SHP77 (cell line): ENCODE data around the gene WNT3A.

Source experiments
- DNase-seq, 2 experiments: peaks; one replicate each; lab custom pipeline; 2025; lab: John Stamatoyannopoulos, UW

The WNT3A gene

DNA sequence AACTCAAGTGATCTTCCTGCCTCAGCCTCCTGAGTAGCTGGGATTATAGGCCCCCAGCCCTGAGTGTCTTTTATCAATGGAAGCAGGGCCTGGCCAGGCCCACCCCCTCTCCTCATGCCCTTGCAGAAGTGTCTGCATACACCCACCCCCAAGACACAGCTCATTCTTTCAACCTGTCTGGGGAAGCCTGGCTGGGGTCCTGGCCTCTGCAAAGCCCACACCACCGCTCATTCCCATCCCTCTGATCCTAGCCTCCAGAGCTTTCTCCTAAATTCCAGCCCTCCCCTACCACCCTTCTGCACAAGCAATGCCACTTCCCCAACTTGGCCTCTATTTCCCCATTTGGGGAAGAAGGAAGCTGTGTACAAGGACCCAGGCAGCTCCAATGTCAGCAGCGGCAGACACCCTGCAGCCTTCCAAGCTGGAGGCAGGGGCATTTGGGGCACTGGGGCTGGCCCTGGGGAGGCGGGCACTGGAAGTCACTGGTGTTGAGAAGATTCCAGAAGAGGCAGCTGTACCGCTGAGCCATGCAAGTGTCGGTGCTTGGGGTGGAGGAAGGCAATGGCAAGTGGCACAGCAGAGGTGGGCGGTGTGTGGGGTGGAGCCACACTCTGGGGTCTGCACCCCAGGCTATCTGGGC lies 42.0 kb downstream of the WNT3A start:
- no peak for DNase-seq

DNA sequence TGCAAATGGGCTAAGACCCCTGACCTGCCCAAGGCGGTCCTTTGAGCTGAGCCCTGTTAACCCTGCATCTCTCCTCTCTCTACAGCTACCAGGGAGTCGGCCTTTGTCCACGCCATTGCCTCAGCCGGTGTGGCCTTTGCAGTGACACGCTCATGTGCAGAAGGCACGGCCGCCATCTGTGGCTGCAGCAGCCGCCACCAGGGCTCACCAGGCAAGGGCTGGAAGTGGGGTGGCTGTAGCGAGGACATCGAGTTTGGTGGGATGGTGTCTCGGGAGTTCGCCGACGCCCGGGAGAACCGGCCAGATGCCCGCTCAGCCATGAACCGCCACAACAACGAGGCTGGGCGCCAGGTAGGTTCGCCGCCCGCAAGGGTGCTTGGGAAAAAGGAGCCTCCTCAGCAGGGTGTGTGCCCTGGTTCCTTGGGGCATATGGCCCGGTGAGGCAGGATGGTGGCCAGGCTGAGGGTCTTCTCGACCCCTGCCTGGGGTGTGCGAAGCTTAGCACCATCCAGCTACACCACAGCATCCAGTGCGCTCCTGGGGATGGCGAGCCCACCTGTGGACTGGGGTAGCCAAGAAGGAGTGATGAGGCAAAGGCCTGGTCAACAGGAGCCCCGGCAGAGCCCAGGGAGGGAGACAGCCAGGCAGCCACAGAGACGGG lies 43.9 kb downstream of the WNT3A start:
- DNase-seq, result no peak

DNA sequence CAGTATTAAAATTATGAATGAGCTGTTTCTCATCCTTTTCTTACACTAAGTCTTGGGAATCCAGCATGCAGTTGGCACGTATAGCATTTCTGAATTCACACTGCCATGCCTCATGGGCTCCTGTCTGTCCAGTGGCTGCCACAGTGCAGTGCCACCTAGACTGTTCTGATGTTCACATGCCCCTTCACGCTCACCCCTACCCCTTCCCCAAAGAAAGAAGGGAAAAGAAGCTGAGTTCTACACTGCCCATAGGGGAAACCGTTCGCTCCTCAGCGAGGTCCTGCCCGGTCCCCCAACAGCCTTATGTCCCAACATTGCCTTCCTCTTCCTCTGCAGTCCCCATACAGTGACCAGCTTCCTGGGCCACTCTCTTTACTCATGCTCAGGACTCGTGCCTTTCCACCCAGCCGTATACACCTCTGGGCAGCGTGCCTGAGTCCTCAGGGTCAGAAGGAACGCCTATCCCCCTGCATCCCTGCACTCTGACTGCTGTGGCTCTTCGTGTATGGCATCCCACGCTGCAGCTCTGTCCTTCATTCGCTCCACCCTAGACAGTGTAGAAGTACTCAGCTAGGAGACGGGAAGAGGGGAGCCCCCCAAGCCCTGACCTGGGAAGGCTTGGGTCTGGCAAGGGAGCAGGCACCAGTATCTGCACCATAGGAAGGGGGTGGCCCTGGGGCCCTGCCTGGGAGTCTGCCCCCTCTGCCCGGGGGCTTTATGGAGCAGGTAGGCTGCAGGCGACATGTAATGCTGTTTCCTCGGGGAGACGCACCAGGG lies 51.6 kb downstream of the WNT3A start:
- DNase-seq, result no peak

DNA sequence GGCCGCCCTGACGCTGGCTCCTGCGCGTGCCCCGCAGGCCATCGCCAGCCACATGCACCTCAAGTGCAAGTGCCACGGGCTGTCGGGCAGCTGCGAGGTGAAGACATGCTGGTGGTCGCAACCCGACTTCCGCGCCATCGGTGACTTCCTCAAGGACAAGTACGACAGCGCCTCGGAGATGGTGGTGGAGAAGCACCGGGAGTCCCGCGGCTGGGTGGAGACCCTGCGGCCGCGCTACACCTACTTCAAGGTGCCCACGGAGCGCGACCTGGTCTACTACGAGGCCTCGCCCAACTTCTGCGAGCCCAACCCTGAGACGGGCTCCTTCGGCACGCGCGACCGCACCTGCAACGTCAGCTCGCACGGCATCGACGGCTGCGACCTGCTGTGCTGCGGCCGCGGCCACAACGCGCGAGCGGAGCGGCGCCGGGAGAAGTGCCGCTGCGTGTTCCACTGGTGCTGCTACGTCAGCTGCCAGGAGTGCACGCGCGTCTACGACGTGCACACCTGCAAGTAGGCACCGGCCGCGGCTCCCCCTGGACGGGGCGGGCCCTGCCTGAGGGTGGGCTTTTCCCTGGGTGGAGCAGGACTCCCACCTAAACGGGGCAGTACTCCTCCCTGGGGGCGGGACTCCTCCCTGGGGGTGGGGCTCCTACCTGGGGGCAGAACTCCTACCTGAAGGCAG lies 52.3 kb downstream of the WNT3A start:
- no peak for DNase-seq

DNA sequence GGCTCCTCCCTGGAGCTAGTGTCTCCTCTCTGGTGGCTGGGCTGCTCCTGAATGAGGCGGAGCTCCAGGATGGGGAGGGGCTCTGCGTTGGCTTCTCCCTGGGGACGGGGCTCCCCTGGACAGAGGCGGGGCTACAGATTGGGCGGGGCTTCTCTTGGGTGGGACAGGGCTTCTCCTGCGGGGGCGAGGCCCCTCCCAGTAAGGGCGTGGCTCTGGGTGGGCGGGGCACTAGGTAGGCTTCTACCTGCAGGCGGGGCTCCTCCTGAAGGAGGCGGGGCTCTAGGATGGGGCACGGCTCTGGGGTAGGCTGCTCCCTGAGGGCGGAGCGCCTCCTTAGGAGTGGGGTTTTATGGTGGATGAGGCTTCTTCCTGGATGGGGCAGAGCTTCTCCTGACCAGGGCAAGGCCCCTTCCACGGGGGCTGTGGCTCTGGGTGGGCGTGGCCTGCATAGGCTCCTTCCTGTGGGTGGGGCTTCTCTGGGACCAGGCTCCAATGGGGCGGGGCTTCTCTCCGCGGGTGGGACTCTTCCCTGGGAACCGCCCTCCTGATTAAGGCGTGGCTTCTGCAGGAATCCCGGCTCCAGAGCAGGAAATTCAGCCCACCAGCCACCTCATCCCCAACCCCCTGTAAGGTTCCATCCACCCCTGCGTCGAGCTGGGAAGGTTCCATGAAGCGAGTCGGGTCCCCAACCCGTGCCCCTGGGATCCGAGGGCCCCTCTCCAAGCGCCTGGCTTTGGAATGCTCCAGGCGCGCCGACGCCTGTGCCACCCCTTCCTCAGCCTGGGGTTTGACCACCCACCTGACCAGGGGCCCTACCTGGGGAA lies 53.0 kb downstream of the WNT3A start:
- DNase-seq, result no peak

DNA sequence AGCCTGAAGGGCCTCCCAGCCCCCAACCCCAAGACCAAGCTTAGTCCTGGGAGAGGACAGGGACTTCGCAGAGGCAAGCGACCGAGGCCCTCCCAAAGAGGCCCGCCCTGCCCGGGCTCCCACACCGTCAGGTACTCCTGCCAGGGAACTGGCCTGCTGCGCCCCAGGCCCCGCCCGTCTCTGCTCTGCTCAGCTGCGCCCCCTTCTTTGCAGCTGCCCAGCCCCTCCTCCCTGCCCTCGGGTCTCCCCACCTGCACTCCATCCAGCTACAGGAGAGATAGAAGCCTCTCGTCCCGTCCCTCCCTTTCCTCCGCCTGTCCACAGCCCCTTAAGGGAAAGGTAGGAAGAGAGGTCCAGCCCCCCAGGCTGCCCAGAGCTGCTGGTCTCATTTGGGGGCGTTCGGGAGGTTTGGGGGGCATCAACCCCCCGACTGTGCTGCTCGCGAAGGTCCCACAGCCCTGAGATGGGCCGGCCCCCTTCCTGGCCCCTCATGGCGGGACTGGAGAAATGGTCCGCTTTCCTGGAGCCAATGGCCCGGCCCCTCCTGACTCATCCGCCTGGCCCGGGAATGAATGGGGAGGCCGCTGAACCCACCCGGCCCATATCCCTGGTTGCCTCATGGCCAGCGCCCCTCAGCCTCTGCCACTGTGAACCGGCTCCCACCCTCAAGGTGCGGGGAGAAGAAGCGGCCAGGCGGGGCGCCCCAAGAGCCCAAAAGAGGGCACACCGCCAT lies 53.8 kb downstream of the WNT3A start:
- DNase-seq, result no peak

DNA sequence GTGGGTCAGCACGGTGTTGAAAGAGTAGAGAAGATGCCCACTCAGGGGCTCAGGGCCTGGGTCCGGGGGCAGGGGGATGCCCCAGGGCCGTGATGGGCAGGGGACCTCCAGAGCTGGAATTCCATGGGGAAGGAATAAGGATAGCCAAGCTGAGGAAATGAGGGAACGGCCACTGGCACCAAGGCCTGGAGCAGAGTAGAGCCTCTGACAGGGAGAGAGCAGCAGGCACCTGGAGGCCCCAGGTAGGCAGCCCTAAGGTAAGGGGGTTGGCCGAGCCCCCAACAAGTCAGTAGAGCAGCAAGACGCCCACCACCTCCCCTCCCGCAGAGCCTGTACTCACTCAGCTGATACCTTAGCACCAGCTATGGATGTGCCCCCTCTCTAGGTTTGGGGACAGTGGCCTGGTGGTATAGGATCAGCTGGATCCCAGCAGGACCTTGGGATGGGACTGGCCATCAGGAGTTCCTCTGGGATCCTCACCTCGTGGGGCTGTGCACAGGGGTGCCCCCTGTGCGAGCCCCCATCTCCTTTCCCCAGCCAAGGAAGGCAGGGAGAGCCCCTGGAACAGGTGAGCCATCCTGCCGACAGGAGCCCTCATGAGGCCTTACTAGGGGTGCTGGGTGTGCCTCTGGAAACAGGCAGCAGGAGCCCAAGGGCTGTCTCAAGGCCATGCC lies 54.8 kb downstream of the WNT3A start:
- no peak for DNase-seq

DNA sequence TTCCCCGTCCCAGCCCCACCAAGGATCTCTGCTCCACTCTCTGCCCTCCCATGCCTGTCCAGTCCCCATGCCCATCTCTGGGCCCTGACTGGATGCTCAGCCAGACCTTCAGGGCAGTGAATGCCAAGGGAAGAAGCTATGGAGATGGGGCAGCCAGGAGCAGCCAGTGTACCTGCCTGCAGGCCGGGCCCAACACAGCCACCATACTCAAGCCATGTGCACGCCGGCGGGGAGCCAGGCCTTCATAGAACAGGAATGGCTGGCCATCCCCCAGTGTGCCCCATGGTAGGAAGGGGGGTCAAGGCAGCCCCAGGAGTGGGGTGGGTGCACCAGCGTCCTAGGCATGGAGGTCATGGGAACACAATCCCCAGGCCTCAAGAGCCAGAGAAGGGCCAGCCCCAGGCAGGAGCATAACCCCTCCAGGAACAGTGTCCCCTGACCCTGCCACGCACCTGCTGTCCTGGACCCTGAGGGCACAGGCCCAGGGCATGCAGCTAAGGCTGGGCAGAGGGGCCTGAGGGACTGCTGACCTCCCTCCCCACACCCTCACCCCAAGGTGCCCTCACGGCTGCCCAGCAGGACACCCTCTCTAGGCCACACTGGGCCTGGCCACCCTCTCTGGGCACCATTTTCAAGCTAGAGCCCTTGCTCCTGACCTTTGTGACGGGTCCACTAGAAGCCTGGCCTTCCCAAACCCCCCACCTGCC lies 55.4 kb downstream of the WNT3A start:
- no peak for DNase-seq

DNA sequence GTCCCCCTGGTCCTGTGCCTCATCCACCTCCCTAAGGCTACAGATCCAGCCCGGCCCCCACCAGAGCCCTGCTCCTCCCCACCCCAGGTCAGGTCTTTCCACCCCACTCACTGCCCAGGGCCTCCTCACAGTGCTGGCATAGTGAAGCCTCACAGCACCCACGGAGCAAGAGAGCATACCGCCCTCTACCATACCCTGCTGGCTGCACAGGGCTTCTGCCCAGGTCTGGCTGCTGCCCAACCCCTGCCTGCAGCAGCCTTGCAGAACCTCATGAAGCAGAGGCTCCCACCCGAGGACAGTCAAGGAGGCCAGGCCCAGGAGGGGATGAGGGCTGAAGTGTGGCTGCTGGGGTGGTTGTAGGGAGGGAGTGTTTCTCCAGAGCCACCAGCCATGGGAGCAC lies 56.0 kb downstream of the WNT3A start:
- no peak for DNase-seq

DNA sequence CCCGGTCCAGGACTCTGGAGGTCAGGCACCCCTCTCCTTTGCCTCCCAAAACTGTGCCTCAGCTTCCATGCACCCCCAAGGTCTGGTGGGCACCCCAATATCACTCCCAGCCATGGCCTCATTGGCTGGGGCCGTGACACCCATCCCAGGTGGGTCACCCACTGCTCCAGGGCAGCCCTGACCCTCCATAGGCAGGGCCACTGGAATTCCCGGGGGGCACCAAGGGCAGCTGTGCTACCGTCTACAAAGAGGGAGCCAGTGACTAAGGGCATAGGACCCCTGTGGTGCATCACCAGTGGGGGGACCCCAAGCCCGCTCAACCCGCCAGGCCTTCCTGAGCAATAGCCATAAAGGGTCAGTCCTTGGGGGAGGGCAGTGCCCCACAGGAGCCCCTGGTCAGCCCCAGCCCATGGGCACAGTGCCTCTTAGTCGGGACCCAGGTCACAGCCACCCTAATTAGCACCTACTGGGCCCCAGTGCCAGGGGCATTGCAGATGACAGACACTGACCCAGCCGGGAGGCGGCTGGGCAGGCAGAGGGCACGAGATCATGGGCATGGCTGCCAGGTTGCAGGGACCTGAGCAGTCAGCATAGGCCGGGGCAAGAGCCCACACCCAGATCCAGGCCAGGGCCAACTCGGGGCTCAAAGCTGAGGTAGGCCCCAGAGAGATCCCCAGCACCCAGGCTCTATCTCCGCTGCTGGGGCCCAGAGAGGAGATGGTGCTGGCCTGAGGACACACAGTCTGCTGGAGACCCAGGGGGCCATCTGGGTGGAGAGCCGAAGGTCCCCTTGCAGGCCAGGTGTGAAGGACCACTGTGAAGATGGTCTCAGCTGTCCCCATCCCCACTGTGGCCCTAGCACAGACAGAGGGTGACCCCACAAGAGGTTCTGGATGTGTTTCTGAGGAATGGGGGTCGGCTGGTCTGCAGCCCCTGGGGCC lies 56.7 kb downstream of the WNT3A start:
- DNase-seq, result no peak

DNA sequence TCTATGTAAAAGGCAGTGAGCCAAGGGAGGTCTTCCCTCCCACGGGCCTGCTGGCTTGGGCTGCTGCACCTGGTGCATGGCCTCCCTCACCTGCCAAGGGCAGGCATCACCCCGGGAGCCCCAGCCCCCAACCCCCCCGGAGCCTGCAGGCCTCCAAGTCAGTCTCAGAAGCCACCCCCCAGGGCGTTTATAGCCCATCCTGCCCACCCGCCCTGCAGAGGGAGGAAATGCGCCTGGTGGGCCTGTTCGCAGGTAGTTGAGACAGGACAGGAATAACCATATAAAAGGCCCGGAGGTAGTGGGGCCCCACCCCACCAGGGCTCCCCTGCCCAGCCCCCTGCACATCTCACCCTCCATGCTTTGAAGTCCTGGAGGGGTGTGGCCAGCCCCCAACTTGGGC lies 57.5 kb downstream of the WNT3A start:
- DNase-seq, result no peak

DNA sequence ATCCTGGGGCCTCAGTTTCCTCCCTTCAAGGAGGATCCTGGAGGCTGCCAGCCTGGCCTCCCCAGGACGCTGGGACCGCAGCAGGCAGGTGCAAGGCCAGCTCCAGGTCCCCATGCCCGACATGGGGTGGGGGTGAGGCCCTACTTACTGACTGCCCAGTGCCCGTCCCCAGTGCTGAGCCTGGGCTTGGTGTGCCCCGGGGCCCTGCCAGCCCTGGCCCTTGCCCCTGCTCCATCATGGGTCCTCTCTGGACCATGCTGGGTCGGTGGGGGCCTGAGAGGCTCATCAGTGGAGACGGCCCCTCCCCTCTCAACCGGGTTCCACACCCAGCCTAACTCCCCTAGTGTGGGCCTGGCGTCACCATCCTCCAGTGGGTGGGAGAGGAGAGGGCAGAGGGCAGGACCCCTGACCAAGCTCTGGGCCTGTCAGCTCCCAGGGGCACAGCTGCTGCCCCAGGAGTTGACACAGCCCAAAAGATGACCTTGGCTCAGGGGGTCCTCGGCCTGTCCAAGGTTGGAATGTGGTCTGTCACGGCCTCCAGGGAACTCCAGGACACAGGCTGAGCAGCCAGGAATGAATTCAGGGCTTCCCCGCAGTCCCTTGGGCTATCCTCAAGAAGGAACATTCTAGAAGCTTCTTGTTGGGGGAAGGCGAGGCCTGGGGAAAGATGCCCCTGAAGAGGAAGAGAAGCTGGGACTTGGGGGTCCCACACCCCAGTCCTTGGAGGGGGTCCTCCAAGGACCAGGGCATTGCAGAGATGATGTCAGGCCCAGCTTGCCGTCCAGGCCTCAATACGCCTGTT lies 58.1 kb downstream of the WNT3A start:
- DNase-seq, result no peak

DNA sequence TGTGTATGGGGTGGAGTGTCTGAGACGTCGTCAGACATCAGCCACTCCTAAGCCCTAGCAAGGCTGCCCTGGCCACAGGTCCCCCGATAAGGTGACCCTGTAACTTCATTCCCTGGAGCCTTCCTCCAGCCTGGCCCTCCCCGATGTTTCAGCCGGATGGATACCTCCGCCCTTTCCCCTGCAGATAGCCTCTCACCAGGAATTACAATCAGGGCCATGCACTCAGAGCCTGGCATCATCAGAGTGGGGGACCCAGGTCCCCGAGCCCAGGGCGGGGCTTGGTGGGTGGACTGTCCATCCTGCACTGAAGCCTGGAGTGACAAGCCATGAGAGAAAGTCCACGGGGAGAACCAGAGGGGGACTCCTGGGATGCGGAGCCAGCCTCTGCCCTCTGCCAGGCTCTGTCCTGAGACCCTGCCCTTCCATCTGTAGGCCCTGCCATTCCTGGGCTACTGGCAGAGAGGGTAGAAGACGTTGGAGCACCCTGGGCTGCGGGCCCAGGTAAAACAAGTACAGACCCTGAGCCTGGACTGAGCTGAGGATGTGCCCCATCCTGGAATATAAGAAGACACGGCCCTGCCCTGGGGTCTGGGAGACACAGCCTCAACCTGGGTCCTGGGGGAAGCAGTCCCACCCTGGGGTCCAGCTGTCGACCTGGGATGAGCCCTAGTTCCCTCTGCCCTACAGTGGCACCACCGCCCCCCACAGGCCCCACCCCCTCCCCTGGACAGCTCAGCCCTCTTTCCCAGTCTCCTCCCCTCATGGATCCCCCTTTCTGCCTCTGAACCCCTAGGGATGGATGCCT lies 58.9 kb downstream of the WNT3A start:
- no peak for DNase-seq

DNA sequence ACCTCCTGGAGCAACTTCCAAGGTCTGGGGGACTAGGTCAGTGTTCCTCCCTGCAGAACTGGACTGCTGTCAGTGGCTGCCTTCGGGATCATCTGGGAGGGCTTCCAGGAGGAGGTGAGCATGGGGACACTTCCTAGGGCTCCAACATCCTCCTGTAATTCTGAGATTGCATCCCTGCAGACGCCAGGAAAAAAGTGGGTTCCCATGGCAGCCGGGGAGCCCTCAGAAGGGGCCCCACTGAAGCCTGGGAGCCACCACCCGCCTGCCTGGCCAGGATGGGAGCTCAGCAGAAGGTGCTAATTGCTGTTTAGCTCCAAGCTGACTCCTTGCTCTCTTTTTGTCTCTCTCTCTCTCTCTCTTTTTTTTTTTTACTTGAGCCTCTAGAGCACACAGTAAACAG lies 59.6 kb downstream of the WNT3A start:
- no peak for DNase-seq

DNA sequence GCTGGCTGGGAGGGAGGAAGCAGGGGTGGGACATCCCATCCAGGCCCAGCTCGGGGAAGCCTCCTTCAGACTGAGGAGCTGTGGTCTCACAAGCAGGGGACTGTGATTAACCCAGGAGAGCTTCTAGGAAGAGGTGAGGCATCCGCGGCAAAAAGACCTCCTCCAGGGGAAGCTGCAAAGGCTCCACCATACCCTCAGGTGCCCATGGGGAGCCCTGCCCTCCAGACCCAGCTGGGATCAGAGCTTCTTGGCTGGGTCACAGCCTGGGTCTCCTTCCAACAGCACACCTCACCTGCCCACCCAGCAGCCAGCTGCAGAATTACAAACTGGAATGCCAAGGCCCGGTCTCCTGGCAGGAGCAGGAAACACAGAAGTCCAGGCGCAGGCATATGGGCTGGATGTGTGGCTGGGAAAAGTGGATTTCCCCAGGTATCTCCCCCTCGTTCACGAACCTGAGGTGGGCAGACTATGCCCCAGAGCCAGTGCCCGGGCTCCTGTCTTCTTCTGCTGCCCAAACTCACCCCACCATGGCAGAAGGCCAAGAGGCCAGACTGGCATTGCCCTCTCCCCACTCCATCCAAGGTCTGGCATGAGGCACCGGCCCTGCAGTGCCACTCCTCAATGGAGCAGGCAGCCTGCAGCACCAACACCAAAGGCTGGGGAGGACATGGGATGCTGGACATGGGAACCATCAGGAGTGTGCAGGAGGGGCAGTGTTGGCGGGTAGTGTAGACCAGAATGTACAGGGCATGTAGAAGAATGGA lies 60.3 kb downstream of the WNT3A start:
- DNase-seq, result no peak

DNA sequence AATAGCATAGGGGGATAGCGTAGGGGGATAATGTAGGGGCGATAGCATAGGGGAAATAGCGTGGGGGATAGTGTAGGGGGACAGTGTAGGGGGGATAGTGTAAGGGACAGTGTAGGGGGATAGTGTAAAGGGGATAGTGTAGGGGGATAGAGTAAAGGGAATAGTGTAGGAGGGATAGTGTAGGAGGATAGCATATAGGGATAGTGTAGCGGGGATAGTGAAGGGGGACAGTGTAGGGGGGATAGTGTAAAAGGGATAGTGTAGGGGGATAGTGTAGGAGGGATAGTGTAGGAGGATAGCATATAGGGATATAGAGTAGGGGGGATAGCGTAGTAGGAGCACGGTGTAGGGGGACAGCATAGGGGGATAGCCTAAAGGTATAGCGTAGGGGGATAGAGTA lies 61.6 kb downstream of the WNT3A start:
- DNase-seq, result no peak
